H1 (cell line): ENCODE data around the gene C14orf93.

Experiments
- CTCF ChIP-seq, 3 experiments: IDR thresholded peaks; 1 replicate in 2 of 3; 2 replicates in 1 of 3; pipeline versions ENCODE4 v1.5.1 to v1.6.1; 2011; ENCODE audit warnings: low read length in 3 of 3, mild to moderate bottlenecking in 3 of 3, inconsistent platforms in 2 of 3, low read depth in 1 of 3, moderate library complexity in 1 of 3; ENCODE audit not compliant: insufficient read depth in 1 of 3; ENCODE audit errors: control extremely low read depth in 1 of 3
- EZH2 ChIP-seq: fragments of 200-600 bp; sonication (generic); IDR thresholded peaks from 2 replicates; pipeline ENCODE4 v1.7.1; 2012; ENCODE audit warnings: low read depth, mild to moderate bottlenecking, moderate library complexity, low read length, inconsistent platforms; ENCODE audit not compliant: severe bottlenecking
- POLR2AphosphoS5 ChIP-seq: IDR thresholded peaks from 2 replicates; pipeline ENCODE4 v1.6.1; 2011; ENCODE audit warnings: low read depth, low read length
- YY1 ChIP-seq: IDR thresholded peaks from 2 replicates; pipeline ENCODE4 v1.6.1; 2011; ENCODE audit warnings: low read depth, mild to moderate bottlenecking, low read length

DNA sequence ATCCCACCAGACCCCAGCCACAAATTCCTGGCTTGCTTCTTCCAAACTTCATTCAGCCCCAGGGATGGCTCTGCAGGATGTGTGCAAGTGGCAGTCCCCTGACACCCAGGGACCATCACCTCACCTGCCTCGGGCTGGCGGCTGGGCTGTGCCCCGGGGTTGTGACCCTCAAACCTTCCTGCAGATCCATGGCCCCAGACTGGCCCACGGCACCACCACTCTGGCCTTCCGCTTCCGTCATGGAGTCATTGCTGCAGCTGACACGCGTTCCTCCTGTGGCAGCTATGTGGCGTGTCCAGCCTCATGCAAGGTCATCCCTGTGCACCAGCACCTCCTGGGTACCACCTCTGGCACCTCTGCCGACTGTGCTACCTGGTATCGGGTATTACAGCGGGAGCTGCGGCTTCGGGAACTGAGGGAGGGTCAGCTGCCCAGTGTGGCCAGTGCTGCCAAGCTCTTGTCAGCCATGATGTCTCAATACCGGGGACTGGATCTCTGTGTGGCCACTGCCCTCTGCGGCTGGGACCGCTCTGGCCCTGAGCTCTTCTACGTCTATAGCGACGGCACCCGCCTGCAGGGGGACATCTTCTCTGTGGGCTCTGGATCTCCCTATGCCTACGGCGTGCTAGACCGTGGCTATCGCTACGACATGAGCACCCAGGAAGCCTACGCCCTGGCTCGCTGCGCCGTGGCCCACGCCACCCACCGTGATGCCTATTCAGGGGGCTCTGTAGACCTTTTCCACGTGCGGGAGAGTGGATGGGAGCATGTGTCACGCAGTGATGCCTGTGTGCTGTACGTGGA is 32.4 kb upstream of the C14orf93 start, which contains the start of gene PSMB11:
- TF ChIP-seq CTCF (IDR thresholded peaks at IDR 0.05; ENCODE audit: control extremely low read depth in 1 of 3, insufficient read depth in 1 of 3, low read depth in 1 of 3, low read length in 3 of 3) (peak in 2 of 3 experiments; percentile 5 to 20; a peak in 2 of 4 replicates), YY1 (no peak), POLR2AphosphoS5 (no peak), EZH2 (no peak)
